HL-60 (cell line): ENCODE data around the gene ZNF318.

ENCODE experiments used
- DNase-seq, 2 experiments: peaks; one replicate each; pipeline ENCODE4 v3.0.0-alpha.2; 2010 to 2020; ENCODE audit warnings: low read depth in 1 of 2, low spot score in 1 of 2
- H3K27ac ChIP-seq: fragments of 250-450 bp; sonication (Bioruptor Pico); replicated peaks from 2 replicates; pipeline ENCODE4 v1.5.1; 2020; ENCODE audit warnings: mild to moderate bottlenecking, moderate library complexity
- H3K27me3 ChIP-seq: fragments of 250-450 bp; sonication (Bioruptor Pico); 2 replicates; pipeline ENCODE4 v1.5.1; 2021; ENCODE audit warnings: mild to moderate bottlenecking, moderate library complexity; ENCODE audit not compliant: insufficient read depth, poor library complexity, severe bottlenecking
- H3K4me3 ChIP-seq: replicated peaks from 2 replicates; pipeline ENCODE4 v1.5.1; 2011; ENCODE audit warnings: mild to moderate bottlenecking, control low read depth, low read length; ENCODE audit not compliant: insufficient read depth
- CTCF ChIP-seq: IDR thresholded peaks from one replicate; pipeline ENCODE4 v1.5.1; 2011; ENCODE audit warnings: low read length, control low read depth, inconsistent platforms; ENCODE audit not compliant: insufficient read depth
- GABPA ChIP-seq: IDR thresholded peaks from 2 replicates; pipeline ENCODE4 v1.6.1; 2012; ENCODE audit warnings: low read depth
- POLR2AphosphoS5 ChIP-seq: IDR thresholded peaks from 2 replicates; pipeline ENCODE4 v1.6.1; 2012; ENCODE audit warnings: low read depth
- REST ChIP-seq: IDR thresholded peaks from 2 replicates; pipeline ENCODE4 v1.6.1; 2012; ENCODE audit warnings: low read depth; ENCODE audit not compliant: insufficient replicate concordance
- SPI1 ChIP-seq: IDR thresholded peaks from 2 replicates; pipeline ENCODE4 v1.6.1; 2012; ENCODE audit warnings: low read depth, mild to moderate bottlenecking, borderline replicate concordance

The ZNF318 gene

GRCh38 chr6:43396408-43397149, 27.1 kb upstream of the ZNF318 start:
- no peak for DNase-seq
- no peak for TF ChIP-seq REST
- TF ChIP-seq POLR2AphosphoS5: no peak
- Histone ChIP-seq H3K27ac (no peak overlapping the region), H3K27me3 (peaks cover 11% of the 10 kb centered on the region), H3K4me3 (no peak overlapping the region)

GRCh38 chr6:43395776-43396175, 26.3 kb upstream of the ZNF318 start:
- Histone ChIP-seq H3K27ac (no peak overlapping the region), H3K27me3 (peaks cover 14% of the 10 kb centered on the region), H3K4me3 (no peak overlapping the region)
- TF ChIP-seq REST: no peak
- TF ChIP-seq CTCF: no peak
- no peak for TF ChIP-seq GABPA
- no peak for TF ChIP-seq SPI1
- TF ChIP-seq POLR2AphosphoS5: no peak
- DNase-seq: no peak

GRCh38 chr6:43394982-43395381, 25.5 kb upstream of the ZNF318 start:
- DNase-seq: no peak
- Histone ChIP-seq H3K27ac (no peak overlapping the region), H3K27me3 (peaks cover 19% of the 10 kb centered on the region), H3K4me3 (no peak overlapping the region)
- TF ChIP-seq CTCF (no peak), SPI1 (no peak), POLR2AphosphoS5 (no peak), GABPA (no peak), REST (no peak)
